Left colon (tissue), 2 donors: ENCODE measurements around the gene CYSTM1. TPM values are rescaled to one million over a fixed set of nuclear protein-coding genes. Genes with fewer than 3 reads are reported as not detected.

Source experiments
- ATAC-seq: fragments of 200-7000 bp; cut with Tn5 transposase; one replicate; pipeline ENCODE4 v1.9.1; 2020; ENCODE audit warnings: mild to moderate bottlenecking, moderate library complexity
- DNase-seq, 2 donors: peaks; one replicate each; pipeline ENCODE4 v3.0.0-alpha.2; 2020
- intact Hi-C, 2 donors: fragments of 100-400 bp; cut with DNase I in 1 of 2; cut with micrococcal nuclease in 1 of 2; formaldehyde crosslinking; loops; one replicate each; pipeline versions ENCODE4 v1.11.2 to v1.14.0; 2022; cut with DNase I, micrococcal nuclease
- total RNA-seq, 2 donors: library from RNA; stranded (reverse); fragmentation: NEBNext Ultra II Directional; extraction: Animal tissue kit (Norgen Biotek cat#: 25700); gene quantifications; one replicate each; pipeline ENCODE4 v1.2.1, GENCODE V29; 2021
- donor health status: DM: no; HTN: no; CAD: no.
- donor health status: DM: yes; HTN: yes; CAD: no.

The CYSTM1 gene
- total RNA-seq, 2 donors from 2014 or later, result 162 to 163 TPM

- intact Hi-C loops, result no loop called here
- DNase-seq, result peak in 1 of 2 donors; percentile 57
- peak; percentile 82 for ATAC-seq
These were observed 84.5 kb downstream of the CYSTM1 start for GRCh38 chr5:140259500-140259899.

DNA sequence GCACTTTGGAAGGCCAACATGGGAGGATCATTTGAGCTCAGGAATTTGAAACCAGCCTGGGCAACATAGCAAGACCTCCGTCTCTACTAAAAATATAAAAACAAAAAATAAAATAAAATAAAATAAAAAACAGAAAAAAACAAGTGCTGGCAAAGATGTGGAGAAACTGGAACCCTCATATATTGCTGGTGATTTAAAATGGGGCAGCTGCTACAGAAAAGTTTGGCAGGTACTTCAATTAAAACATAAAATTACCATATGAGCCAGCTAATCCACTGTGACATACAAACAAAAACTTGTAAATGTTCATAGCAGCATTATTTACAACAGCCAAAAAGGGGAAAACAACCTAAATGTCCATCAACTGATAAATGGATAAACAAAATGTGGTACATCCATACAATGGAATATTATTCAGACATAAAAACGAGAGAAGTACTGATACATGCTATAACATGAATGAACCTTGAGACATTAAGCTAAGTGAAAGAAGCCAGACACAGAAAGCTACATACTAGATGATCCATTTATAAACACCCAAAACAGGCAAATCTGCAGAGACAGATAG, 85.2 kb downstream of the CYSTM1 start:
- intact Hi-C loops, result no loop called here
- no peak for ATAC-seq
- no peak for DNase-seq

GRCh38 chr5:140261403-140262171, 86.6 kb downstream of the CYSTM1 start:
- peak; percentile 83 for ATAC-seq
- intact Hi-C loops, result no loop called here
- DNase-seq, result peak; percentile 62 to 85

GRCh38 chr5:140262221-140262620, 87.2 kb downstream of the CYSTM1 start:
- intact Hi-C loops, result no loop called here
- DNase-seq (no peak), ATAC-seq (no peak)

- intact Hi-C loops, result no loop called here
- ATAC-seq, result no peak
- DNase-seq, result no peak
These were observed 87.9 kb downstream of the CYSTM1 start for GRCh38 chr5:140262839-140263238.

- ATAC-seq (no peak), DNase-seq (no peak)
- intact Hi-C loops, result no loop called here
These were observed 90.9 kb downstream of the CYSTM1 start for GRCh38 chr5:140265845-140266244.

DNA sequence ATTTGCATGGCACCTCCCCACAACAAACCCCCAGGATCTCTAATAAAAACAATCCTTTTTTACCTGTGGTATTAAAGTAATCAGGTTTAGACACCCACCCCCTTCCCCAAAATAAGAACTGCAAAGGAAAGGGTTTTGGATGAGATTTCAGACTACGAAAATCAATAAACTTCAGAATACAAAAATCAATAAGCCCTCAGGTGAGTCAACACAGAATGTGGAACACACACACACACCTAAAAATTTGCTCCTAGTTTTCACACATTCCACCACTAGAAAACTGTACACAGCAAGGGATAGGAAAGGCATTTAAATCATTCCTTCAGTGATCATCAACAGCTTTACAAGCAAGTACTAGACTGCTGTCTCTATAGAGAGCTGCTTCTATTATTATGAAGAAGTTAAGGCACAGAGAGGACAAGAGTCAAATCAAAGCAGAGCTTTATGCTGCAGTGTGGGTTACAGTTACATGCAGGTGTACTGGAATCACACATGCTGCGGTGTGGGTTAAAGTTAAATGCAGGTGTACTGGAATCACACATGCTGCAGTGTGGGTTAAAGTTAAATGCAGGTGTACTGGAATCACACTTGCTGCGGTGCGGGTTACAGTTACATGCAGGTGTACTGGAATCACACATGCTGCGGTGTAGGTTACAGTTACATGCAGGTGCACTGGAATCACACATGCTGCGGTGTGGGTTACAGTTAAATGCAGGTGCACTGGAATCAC, 91.6 kb downstream of the CYSTM1 start:
- ATAC-seq (no peak), DNase-seq (no peak)
- intact Hi-C loops, result no loop called here

DNA sequence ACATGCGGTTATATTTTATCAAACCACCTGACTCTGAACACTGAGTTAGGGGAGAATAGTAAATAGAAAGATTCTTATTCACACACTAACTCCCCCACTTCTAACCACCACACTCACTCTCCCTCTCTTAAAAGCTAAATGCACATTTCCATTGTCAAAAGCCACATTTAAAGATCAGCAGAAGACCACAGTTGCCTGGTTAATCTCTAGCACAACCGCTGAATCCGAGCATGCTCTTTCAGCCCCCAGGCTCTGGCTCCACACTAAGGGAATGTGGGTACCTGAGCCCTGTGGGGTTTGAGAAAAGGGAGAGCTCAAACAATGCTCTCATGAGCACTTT, 92.2 kb downstream of the CYSTM1 start:
- intact Hi-C loops, result no loop called here
- no peak for ATAC-seq

GRCh38 chr5:140267559-140268018, 92.6 kb downstream of the CYSTM1 start:
- intact Hi-C loops, result no loop called here
- ATAC-seq (no peak), DNase-seq (no peak)

More for the DNA sequence above, 92.2 kb downstream of the CYSTM1 start:
- no peak for DNase-seq

- ATAC-seq (peak; percentile 96), DNase-seq (no peak)
- intact Hi-C loops, result no loop called here
These were observed 95.0 kb downstream of the CYSTM1 start for GRCh38 chr5:140270008-140270407.

GRCh38 chr5:140273401-140273877, 98.5 kb downstream of the CYSTM1 start:
- ATAC-seq, result no peak

DNA sequence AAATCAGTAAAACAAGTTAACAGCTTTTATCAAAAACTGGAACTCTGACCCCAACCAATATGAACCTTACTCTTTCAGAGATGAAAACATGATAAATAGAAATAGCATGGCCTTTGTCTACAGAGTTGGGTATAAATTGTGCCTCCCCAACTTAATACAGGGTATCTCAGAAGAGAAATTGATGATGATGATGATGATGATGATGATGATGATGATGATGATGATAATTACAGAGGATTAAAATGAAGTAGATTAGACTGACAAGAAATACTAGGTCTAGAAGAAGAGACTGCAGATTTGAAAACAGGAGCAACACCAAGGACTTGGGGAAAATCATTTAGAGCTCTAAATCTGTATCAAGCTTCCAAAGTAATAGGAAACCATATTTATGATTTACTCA, 100.8 kb downstream of the CYSTM1 start:
- no peak for DNase-seq
- ATAC-seq, result no peak
- intact Hi-C loops, result no loop called here

More at GRCh38 chr5:140273401-140273877, 98.5 kb downstream of the CYSTM1 start:
- DNase-seq, result no peak
- intact Hi-C loops, result no loop called here

DNA sequence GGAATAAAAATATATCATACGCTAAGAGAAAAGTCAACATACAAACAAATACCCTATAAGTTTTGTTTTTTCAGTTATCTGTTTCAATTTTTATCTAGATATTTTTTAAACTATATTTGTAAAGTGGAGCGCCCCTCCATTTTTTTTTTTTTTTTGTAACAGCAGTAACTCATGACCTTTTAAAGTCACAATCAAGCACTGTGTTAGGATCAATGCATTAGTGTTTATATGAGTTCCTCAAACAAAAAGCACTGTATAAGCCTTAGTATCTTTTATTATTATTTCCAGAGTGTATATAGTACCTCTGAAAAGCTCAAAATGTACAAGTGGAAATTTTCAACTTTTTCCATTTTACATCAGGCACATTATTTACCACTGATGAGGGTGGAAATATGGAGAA, 107.3 kb downstream of the CYSTM1 start:
- intact Hi-C loops, result no loop called here

DNA sequence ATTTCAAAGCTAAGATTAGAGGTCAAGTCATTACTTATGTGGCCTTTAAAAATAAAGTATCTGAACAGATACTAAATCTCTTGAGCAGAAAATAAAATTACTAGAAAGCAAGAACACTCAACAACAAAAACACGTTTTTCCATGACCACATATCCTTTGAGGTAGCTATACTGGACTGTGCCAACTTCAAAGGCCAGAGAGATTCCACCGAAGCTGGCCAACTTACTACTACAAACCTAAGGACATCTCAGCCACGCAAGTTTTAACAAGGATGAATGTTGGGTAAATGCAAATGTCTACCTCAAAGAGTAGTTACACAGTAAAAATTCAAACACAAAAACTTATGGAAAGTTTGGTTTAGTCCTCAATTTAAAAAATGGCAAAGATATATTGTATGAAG, 109.0 kb downstream of the CYSTM1 start:
- ATAC-seq (no peak), DNase-seq (no peak)
- intact Hi-C loops, result no loop called here

More for the DNA sequence above, 107.3 kb downstream of the CYSTM1 start:
- DNase-seq, result no peak
- ATAC-seq, result no peak

- intact Hi-C loops, result no loop called here
These were observed 111.4 kb downstream of the CYSTM1 start for GRCh38 chr5:140286424-140286823.

GRCh38 chr5:140287801-140288521, 113.0 kb downstream of the CYSTM1 start:
- ATAC-seq (no peak), DNase-seq (no peak)
- intact Hi-C loops, result no loop called here

More at GRCh38 chr5:140286424-140286823, 111.4 kb downstream of the CYSTM1 start:
- DNase-seq (no peak), ATAC-seq (no peak)

- no peak for DNase-seq
- no peak for ATAC-seq
- intact Hi-C loops, result no loop called here
These were observed 117.4 kb downstream of the CYSTM1 start for GRCh38 chr5:140292212-140293036.
